Stimulated activated CD4-positive, alpha-beta T cell treated with anti-CD3 and anti-CD28 coated beads, Interleukin-1b, Interleukin-23, amount 100 ng/mL, for 4 hours (primary cell): ENCODE results near the gene CWC22.
"Not testable (repeated sequence)": the region's sequence is repeated elsewhere in the genome, so short reads cannot be mapped to it uniquely, and the experiment has no call there.

Experiments used
- DNase-seq, 2 donors: peaks; one replicate each; pipeline ENCODE4 v3.0.0-alpha.2; 2020; ENCODE audit warnings: low read depth in 2 of 2

The CWC22 gene

DNA sequence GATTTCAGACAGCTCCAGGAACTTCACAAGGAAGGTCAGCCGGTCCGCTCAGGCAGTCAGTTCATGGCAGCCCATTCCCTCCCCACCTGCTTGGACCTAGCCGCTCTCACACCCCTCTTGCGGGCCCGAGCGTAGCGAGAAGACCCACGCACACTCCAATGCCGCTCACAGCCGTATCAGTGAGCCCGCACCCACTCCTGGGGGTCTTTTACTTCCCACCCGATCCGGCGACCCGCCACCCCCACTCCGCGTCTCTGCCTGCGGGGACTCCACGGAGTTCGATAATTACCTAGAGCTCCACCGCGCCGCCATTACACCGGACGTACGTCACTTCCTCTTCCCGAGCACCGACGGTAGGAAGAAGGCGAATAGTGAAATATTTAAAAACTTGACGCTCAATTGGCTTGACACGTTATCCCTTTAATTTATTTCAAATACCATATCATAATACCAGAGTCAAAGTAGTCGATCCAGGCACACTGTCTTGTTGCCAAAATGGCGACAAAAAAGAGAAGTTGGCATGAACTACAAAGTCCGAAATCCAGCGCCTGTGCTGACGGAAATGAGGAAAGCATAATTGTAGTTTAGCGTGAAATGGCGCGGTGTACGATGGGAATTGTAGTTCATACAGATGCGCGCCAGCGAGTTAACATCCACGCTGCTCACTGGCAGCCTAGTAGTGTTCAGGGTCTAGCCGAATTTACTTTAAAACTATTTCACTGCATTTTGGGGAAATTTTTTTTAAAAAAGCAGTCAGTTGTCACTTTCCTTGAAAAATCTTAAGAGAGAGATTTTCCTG lies at the start of gene CWC22:
Gene CWC22 (minus strand): TSS at position 517 of the 799 bp plus-strand sequence. CDS start 13,956 bp downstream, outside the sequence.
- DNase-seq, result peak; percentile 61 to 84

DNA sequence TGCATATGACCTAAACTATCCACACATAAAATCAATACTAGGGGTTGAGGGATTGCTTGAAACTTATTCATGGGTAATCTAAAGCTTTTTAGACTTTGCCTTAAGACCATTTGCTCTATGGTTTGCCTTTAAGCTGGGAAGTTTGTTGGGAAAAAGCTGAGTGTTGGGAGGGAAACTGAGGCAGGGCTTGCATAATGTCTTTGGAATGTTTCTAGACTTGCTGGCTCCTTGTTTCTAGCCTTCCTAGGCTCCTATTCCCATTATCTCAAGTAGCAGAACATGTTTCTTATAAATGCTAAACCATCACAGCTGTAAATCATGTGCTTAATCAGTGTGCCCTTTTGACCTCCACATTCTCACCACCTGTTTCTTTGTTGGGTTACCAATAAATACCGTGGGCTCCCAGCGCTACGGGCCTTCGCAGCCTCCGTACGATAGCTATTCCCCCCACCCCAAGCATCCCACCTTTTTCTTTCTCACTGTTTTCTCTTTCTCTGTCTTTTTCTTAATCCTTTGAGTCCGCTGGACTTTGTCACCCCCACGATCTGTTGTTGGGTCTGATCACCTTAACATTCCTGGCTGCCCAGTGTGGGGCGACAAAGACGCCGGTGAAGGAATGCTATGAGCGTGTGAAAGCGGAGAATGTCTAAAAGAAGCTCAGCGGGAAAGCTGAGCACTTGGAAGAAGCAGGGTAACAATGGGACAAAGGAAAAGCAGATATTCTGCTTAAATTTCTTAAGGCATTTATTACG lies 49.4 kb upstream of the CWC22 start:
- no peak for DNase-seq

DNA sequence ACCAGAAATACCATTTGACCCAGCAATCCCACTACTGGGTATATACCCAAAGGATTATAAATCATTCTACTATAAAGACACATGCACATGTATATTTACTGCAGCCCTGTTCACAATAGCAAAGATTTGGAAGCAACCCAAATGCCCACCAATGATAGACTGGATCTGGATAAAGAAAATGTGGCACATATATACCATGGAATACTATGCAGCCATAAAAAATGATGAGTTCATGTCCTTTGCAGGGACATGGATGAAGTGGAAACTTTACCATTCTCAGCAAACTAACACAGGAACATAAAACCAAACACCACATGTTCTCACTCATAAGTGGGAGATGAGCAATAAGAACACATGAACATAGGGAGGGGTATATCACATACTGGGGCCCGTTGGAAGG lies 47.5 kb upstream of the CWC22 start:
- DNase-seq, result not testable (repeated sequence)

DNA sequence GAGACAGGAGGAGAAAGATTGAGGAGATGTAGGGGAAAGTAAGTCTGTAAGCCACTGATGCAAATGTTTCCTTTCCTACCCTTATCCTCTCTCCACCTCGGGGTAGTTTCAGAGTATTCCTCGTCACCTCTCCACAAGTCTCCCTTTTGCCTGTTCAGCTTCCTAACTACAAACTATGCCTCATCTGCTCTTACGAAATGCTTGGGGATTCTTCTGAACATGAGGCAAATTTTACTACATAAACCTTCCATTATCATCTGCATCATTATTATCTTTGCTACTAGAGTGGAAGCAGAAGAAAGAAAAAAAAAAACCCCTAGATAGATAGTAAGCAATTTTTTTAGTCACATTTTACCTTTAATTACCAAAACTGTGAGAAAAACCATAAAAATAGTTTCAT lies 43.1 kb upstream of the CWC22 start:
- no peak for DNase-seq

DNA sequence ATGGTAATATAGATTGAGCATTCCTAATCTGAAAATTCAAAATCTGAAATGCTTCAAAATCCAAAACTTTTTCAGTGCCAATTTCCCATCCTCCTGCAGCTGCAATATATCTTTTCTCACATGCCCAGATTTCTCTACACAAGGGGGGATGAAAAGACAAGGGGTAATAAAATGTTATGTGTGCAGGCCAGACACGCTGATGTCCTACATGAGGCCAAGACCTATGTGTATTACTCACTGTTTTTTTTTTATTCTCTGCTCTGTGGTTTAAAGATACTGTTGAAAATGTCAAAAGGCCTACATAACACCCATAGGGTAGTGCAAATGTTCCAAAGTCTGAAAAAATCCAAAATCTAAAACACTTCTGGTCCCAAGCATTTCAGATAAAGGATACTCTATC lies 41.2 kb upstream of the CWC22 start:
- no peak for DNase-seq

DNA sequence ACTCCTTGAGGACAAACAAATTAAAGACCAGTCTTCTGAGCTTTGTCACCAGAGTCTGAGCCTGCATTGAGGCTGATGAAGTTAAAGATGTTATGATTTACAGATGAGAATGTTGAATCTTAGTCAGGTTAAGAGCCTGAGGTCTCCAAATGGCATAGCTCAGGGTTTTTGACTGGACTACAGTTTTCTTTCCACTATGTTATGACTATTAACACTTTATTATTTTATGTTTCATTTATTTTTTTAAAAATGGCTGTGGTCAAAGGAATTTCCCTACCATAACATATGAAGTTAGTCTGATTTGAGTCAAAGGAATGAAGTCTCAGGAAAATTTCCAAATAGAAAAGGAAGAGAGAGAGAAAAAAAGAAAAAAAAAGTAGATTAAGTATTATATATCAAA lies 39.7 kb upstream of the CWC22 start:
- DNase-seq, result no peak

DNA sequence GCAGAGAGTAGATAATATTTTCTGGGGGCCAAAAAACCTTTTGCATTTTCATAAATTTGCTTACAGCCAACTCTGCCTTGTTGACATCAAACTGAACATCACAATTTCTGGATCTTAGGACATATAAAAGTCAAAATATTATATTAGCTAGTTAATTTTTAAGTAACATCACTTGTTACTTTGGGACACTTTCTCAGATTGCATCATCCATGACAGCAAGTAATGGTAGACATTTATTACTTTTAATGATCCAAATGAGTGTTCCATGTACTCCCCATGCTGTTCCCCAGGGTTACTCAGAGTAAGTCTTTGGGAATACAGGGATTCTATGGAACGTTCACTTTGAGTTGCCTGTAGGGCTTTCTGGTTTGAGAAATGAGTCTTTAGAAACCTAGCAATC lies 39.1 kb upstream of the CWC22 start:
- no peak for DNase-seq

DNA sequence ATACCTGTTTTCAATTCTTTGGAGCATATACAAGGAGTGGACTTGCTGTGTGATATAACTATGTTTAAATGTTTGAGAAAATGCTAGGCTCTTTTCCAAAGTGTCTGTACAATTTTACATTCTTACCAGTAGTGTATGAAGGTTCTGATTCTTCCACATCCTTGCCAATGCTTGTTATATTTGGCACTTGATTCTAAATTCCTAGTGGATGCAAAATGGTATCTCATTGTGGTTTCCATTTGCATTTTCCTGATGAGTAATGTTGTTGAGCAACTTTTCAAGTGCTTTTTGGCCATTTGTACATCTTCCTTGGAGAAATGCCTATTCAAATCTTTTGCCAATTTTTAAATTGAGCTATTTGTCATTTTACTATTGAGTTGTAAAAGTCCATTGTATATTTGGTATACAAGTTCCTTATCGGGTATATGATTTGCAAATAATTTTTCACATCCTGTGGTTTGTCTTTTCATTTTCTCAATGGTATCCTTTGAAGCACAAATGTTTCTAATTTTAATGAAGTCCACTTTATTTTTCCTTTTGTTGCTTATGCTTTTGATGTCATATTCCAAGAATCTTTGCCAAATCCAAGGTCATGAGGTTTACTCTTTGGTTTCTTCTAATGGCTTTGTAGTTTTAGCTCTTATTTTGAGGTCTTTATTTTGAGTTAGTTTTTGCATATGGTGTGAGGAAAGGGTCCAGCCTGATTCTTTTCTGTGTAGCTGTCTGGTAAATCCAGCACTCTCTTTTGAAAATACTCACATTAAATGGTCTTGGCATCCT lies 33.2 kb upstream of the CWC22 start:
- no peak for DNase-seq

DNA sequence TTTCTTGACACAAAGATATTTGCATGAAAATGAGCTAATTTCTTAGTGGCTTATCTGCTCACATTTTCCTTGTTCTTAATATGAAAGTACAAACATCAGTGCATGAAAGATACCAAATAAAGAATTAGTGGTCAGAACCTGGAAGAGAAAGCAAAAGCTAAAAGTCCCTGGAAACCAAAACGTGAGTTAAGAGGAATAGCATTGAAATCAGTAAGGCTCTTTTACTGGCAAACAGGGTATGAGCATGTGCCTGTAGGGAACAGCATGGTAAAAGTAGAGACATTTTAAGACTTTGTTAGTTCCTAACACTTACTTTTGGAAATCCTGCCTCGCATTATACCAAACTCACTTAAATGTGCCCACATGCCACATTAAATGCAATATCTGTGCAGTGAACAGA lies 31.9 kb upstream of the CWC22 start:
- DNase-seq, result no peak

DNA sequence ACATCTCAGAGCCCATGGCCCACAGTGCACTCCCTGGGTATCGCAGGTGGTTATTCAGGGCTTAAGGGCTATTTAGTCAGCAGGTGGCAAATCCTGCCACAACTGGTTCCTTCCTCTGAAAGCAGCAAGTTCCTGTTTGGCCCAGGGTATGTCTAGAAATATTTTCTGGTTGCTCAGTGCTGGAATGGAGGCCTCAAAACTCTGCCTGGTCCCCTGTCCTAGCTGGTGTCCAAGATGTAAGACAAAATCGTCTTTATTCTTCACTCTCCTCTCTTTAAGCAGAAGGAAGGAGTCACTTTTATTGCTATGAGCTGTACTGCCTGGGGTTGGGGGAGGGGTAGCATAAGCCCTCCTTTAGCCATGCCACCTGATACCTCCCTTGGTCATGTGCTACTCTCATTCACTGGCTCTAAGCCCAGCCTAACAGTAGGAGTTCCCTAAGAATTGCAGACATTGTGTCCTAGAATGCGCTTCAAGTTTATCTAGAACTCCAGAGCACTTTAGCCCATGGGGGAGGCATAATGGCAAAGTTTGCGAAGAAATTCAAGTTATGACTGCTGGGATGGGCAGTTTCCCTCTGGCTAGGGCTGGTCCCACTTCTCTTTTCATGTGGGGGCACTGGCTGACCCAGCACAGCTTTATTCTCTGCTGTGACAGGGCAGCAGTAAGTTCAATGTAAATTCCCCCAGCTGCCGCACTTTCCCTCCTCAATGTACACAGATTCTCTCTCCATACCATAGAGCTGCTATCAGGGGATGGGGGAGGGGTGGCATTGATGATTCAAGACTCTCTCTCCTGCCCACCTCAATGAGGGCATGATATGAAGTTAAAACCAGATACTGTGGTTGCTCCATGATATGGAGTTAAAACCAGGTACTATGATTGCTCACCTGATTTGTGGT lies 27.1 kb upstream of the CWC22 start:
- no peak for DNase-seq

DNA sequence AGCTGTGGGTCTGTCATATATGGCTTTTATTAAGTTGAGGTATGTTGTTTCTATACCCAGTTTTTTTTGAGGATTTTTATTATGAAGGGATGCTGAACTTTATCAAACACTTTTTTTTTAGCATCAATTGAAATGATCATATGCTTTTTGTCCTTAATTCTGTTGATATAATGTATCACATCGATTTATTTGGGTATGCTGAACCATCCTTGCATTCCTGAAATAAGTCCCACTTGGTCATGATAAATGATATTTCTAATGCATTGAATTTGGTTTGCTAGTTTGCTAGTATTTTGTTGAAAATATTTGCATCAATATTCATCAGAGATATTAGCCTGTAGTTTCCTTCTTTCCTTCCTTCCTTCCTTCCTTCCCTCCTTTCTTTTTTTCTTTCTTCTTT lies 22.5 kb upstream of the CWC22 start:
- DNase-seq, result no peak

DNA sequence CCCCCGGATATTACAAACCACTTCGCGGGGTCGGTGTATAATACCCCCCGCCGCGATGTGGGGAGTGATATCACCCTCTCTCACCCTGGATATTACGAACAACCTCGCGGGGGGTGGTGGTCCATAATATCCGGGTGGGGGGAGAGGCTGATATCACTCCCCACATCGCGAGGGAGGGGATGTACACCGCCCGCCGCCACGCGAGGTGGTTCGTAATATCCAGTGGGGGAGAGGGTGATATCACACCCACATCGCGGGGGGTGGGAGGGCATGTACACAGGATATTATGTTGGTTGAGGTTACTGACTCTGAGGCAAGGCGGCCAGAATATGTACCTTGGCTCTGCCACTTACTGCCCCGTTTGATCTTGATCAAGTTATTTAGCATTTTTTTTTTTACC lies 14.8 kb upstream of the CWC22 start:
- no peak for DNase-seq

DNA sequence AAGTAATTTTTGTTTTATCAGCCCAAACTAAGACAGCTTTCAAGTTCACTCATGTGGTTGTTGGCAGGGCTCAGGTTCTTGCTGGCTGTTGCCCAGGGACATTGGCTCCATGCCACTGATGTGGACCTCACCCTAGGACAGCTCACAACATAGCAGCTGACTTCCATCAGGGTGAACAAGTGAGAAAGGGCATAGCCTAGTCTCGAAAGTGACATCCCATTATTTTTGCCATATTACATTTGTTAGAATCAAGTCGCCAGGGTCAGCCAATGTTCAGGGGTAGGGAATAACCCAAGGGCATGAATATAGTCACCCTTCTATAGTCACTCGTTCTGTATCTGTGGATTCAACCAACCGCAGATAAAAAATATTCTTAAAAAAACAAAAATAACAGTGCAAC lies 10.7 kb upstream of the CWC22 start:
- DNase-seq, result no peak

DNA sequence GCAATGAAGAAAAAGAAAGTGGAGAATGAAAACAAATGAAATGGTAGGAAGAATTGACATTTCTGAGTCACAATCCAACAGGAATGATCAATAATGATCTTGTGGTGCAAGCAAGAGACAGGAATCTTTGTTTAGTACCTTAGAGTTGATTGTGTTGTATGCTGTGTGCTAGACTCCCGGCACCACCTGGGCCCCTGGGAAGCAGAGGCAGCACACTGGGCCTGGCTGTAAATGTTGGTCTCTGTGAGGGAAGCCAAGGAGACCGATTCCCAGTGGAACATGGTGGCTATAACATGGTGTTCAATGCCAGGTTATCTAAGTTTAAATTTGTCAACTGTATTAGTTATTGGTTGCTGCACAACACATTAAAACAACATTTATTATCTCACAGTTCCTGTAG lies 9.8 kb upstream of the CWC22 start:
- no peak for DNase-seq

DNA sequence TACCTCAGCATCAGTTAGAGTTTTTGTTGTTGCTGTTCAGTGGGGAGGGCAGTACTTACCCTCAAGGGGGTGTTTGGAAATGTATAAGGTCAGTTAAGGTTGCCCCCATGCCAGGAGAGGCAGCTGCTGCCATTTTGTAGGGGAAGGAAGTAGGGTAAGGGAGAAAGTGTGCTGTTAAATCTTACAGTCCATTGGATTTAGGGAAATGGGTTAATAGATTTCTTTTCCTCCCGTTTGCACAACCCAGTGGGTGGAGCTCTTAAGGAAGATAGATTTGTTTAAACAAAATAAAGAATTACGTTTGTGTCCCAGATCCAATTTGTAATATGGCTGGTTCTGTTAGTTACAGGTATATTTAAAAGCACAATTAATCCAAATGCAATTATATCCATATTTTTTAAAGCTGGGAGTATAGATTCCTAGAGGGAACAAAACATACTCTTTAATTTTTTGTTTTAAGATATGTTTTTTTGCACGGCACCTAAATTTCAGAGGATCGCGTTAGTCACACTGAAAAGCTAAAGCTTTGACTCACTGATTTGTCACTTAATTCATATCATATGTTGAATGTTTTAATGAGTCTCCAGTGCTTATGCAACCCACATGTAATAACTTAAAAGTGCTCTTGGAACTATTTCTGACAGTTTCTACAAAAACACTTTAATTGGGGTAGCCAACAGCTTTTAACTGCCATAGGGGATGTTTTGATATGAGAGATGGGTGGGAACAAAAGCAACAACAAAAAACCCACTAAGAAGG lies 9.0 kb upstream of the CWC22 start:
- DNase-seq, result no peak

DNA sequence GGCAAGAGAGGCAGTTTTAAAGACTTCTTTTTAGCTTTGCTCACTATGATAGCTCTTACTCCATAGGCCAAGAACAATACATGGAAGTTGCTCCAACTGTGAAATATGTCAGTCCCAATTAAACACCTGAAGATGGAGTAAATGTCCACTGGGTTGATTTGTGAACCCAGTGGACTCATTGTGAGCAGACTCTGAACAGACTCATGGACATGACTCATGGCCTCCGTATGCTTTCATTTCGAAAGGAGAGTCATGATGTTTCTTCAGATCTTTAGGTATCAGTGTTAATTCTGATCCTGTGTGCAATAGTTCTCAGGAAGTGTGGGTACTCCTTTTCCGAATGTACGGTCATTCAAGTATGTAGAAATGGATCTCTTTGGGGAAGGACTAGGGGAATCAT lies 5.4 kb upstream of the CWC22 start:
- no peak for DNase-seq

DNA sequence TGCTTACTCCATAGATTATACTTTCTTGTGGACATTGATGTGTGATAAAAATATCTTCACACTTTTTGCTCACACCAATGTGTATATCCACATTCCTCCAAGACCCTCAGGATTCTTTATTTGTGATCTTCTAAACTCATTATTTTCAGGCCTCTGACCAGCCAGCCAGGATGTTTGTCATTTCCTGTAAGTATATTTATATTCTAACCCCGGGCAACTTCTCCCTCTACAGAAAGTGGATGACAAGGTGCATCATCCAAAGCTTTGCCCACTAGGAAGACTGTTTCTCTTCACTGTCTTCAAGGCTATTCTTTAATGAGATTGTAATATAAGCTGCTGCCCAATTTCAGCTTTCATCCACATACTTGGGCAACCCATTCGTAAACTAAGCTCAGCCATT lies 3.6 kb upstream of the CWC22 start:
- DNase-seq, result no peak

DNA sequence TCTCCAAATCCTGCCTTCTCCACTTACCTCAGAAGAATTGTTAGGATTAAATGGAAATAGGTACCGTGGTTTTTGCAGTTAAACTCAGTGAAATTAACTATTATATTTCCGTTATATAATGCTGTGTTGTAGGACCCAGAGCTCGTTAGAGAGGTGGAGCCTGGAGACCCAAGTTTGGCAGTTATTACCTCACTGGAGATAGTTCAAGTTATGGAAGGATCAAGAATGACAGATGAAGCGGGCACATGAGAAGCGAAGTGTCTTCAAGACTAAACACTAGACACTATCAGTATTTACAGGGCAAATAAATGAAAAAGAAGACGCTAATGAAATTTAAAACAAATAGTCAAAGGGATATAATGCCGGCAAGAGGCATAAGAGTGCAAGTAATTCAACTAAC lies 866 bp downstream of the CWC22 start:
- no peak for DNase-seq

DNA sequence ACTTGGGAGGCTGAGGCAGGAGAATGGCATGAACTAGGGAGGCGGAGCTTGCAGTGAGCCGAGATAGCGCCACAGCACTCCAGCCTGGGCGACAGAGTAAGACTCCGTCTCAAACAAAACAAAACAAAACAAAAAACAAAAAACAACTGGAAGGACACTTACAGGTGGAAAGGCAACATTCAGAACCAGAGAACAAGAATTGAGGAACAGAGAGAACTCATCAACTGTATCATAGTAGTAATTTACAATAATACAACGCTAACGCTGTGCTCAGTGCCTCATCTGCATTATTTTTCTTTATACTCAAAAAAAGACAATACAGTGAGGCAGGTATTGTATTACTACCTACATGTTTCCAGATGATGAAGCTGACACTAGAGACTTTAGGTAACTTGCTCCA lies 1.6 kb downstream of the CWC22 start:
- not testable (repeated sequence) for DNase-seq

DNA sequence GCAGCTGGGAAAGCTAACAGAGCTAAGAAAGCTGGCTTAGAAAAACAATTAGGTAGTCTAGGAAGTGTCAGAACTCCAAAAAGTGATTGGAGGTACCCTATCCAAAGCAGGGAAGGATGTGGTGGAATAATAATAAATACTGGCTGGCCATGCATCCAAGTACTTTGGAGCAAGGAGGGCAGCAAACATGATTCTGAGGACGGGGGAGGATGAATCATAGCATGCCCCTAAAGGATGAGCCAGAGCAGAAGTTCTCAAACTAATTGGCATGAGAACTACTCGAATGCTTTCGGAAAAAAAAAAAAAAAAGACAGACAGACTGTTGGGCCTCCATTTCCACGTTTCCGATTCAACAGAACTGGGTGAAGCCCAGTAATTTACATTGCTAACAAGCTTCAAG lies 2.4 kb downstream of the CWC22 start:
- no peak for DNase-seq

DNA sequence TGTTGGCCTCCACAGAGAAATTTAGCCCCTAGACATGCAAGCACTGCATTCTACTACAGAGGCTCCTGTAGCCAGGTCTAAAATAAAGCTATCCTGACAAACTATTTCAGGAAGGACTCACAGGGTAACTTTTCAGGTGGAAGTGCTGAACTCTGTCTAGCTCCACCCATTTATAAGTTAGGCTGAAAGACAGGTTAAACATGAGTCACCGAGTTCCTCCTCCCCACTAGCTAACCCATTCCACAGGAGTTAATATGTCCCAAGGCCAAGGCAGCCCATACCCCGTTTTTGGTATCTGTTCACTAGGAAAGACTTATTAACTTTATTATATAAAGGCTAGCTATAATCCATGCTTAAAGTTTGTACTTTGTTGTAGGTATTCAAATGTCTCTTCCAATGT lies 3.5 kb downstream of the CWC22 start:
- no peak for DNase-seq
